CD14-positive monocyte (primary cell): ENCODE measurements around the gene TGFBR3. TPM values are rescaled to one million over a fixed set of nuclear protein-coding genes. Genes with fewer than 3 reads are reported as not detected.

Experiments
- DNase-seq, 3 donors: peaks; one replicate each; pipeline ENCODE4 v3.0.0-alpha.2; 2011 to 2022
- H2AFZ ChIP-seq: 2 replicates; pipeline ENCODE4 v1.6.0; 2012; ENCODE audit warnings: mild to moderate bottlenecking, low read depth, low read length, inconsistent platforms; ENCODE audit not compliant: insufficient read depth, poor library complexity, severe bottlenecking
- H3K27ac ChIP-seq, 2 donors: 1 replicate in 1 of 2; 2 replicates in 1 of 2; pipeline ENCODE4 v1.5.1; 2012 to 2013; ENCODE audit warnings: low read length in 2 of 2, control low read depth in 1 of 2, inconsistent platforms in 1 of 2, low read depth in 1 of 2, mild to moderate bottlenecking in 1 of 2
- H3K27me3 ChIP-seq, 2 donors: one replicate each; pipeline versions ENCODE4 v1.6.0 to v1.6.1; 2011 to 2013; ENCODE audit warnings: low read length in 2 of 2; ENCODE audit not compliant: control insufficient read depth in 2 of 2, insufficient read depth in 2 of 2
- H3K36me3 ChIP-seq, 2 donors: replicated peaks in 1 of 2; 1 replicate in 1 of 2; 2 replicates in 1 of 2; pipeline versions ENCODE4 v1.5.1 to v1.6.1; 2012 to 2013; ENCODE audit warnings: low read length in 2 of 2, control low read depth in 1 of 2, inconsistent platforms in 1 of 2, mild to moderate bottlenecking in 1 of 2; ENCODE audit not compliant: insufficient read depth in 2 of 2, control insufficient read depth in 1 of 2
- H3K4me1 ChIP-seq, 2 donors: 1 replicate in 1 of 2; 2 replicates in 1 of 2; pipeline versions ENCODE4 v1.5.1 to v1.6.1; 2012 to 2013; ENCODE audit warnings: low read length in 2 of 2, control low read depth in 1 of 2, inconsistent platforms in 1 of 2, mild to moderate bottlenecking in 1 of 2, moderate library complexity in 1 of 2; ENCODE audit not compliant: insufficient read depth in 2 of 2, control insufficient read depth in 1 of 2
- H3K4me2 ChIP-seq: replicated peaks from 2 replicates; pipeline ENCODE3; 2012; ENCODE audit warnings: low read length, moderate library complexity, mild to moderate bottlenecking; ENCODE audit not compliant: poor library complexity, severe bottlenecking; ENCODE audit errors: extremely low read depth
- H3K4me3 ChIP-seq, 3 experiments: fragments of 200-600 bp in 1 of 3; sonication (generic) in 1 of 3; replicated peaks in 1 of 3; 1 replicate in 2 of 3; 2 replicates in 1 of 3; pipeline ENCODE4 v1.5.1; 2011 to 2013; ENCODE audit warnings: low read length in 3 of 3, mild to moderate bottlenecking in 3 of 3, control low read depth in 2 of 3, low read depth in 2 of 3, inconsistent platforms in 1 of 3, moderate library complexity in 1 of 3
- H3K79me2 ChIP-seq: 2 replicates; pipeline ENCODE4 v1.6.0; 2012; ENCODE audit warnings: mild to moderate bottlenecking, control low read depth, inconsistent platforms, low read length, moderate library complexity; ENCODE audit not compliant: insufficient read depth
- H3K9ac ChIP-seq: 2 replicates; pipeline ENCODE4 v1.6.0; 2017; ENCODE audit warnings: low read length, mild to moderate bottlenecking; ENCODE audit not compliant: insufficient read depth, poor library complexity, severe bottlenecking
- H3K9me3 ChIP-seq, 2 donors: replicated peaks in 1 of 2; 1 replicate in 1 of 2; 2 replicates in 1 of 2; pipeline versions ENCODE4 v1.5.1 to v1.6.1; 2012 to 2013; ENCODE audit warnings: low read length in 2 of 2, control low read depth in 1 of 2; ENCODE audit not compliant: control insufficient read depth in 1 of 2, insufficient read depth in 1 of 2
- H4K20me1 ChIP-seq: 2 replicates; pipeline ENCODE4 v1.6.0; 2012; ENCODE audit warnings: mild to moderate bottlenecking, low read length, control low read depth, moderate library complexity; ENCODE audit not compliant: insufficient read depth
- H3K27ac Mint-ChIP-seq, 7 donors: one replicate each; pipeline ENCODE4 v1.8.0; 2020; ENCODE audit warnings: mild to moderate bottlenecking in 7 of 7, mixed read lengths in 7 of 7, moderate library complexity in 6 of 7, inconsistent platforms in 2 of 7
- H3K27me3 Mint-ChIP-seq, 3 donors: one replicate each; pipeline ENCODE4 v1.8.0; 2021 to 2022; ENCODE audit warnings: low read depth in 3 of 3, mild to moderate bottlenecking in 3 of 3, mixed read lengths in 3 of 3, moderate library complexity in 3 of 3, inconsistent platforms in 1 of 3
- H3K36me3 Mint-ChIP-seq, 2 donors: one replicate each; pipeline ENCODE4 v1.8.0; 2020; ENCODE audit warnings: mixed read lengths in 2 of 2, inconsistent platforms in 1 of 2, mild to moderate bottlenecking in 1 of 2
- H3K4me1 Mint-ChIP-seq: one replicate; pipeline ENCODE4 v1.8.0; 2020; ENCODE audit warnings: mild to moderate bottlenecking, mixed read lengths
- H3K4me3 Mint-ChIP-seq, 2 donors: one replicate each; pipeline ENCODE4 v1.8.0; 2020; ENCODE audit warnings: mild to moderate bottlenecking in 2 of 2, mixed read lengths in 2 of 2, moderate library complexity in 1 of 2
- H3K9me3 Mint-ChIP-seq, 7 donors: one replicate each; pipeline ENCODE4 v1.8.0; 2020 to 2022; ENCODE audit warnings: mixed read lengths in 7 of 7, mild to moderate bottlenecking in 6 of 7, moderate library complexity in 6 of 7, inconsistent platforms in 2 of 7
- CTCF ChIP-seq: fragments of 200-600 bp; IDR thresholded peaks from one replicate; pipeline ENCODE4 v1.8.0; 2022; ENCODE audit warnings: antibody characterized with exemption, mild to moderate bottlenecking
- WGBS: methylation state at CpG from one replicate; pipeline ENCODE4 v1.1.5; 2013; ENCODE audit warnings: missing lambda C conversion rate; ENCODE audit not compliant: insufficient coverage; 5-methylcytosine and 5-hydroxymethylcytosine counted together
- intact Hi-C, 2 donors: fragments of 100-400 bp; cut with micrococcal nuclease; formaldehyde crosslinking; loops; one replicate each; pipeline versions ENCODE4 v1.15.0 to v1.15.1; 2023
- polyA plus RNA-seq, 3 donors: library from polyadenylated mRNA; depleted of rRNA in 1 of 3; unstranded in 2 of 3; stranded (reverse) in 1 of 3; fragments of 300-500 nt in 2 of 3; fragments of >200 nt in 1 of 3; fragmentation: Illumina TruSeq in 2 of 3; gene quantifications; 1 replicate in 2 of 3; 2 replicates in 1 of 3; pipeline ENCODE4 v1.2.3, GENCODE V29; 2012 to 2021

The TGFBR3 gene
- polyA plus RNA-seq, 3 donors, result 0.09 to 0.28 (median 0.20) TPM

GRCh38 chr1:91814448-91814847, 71.5 kb downstream of the TGFBR3 start:
- Histone ChIP-seq H3K9ac (no peak overlapping the region), H3K9me3 (no peaks in the 10 kb centered on the region), H3K27ac (no peak overlapping the region), H3K79me2 (no peaks in the 10 kb centered on the region), H3K4me1 (no peaks in the 10 kb centered on the region), H4K20me1 (no peaks in the 10 kb centered on the region), H3K36me3 (no peaks in the 10 kb centered on the region), H3K4me2 (no peak overlapping the region), H2AFZ (no peak overlapping the region), H3K27me3 (no peaks in the 10 kb centered on the region), H3K4me3 (no peak overlapping the region)
- H3K27ac Mint-ChIP-seq, result no peak overlapping the region
- H3K36me3 Mint-ChIP-seq, result no peaks in the 10 kb centered on the region
- intact Hi-C loops, result no loop called here
- DNase-seq, result no peak
- no peaks in the 10 kb centered on the region for H3K9me3 Mint-ChIP-seq
- H3K4me3 Mint-ChIP-seq, result no peak overlapping the region
- H3K4me1 Mint-ChIP-seq, result peaks cover 4% of the 10 kb centered on the region
- WGBS, result no CpG with 5 or more reads among the region's 4 CpGs
- TF ChIP-seq CTCF, result no peak
- peaks cover 0 to 6% (median 0%) of the 10 kb centered on the region in 3 donors for H3K27me3 Mint-ChIP-seq

- no peak for DNase-seq
- Mint-ChIP-seq H3K4me3 (no peak overlapping the region), H3K27ac (no peak overlapping the region), H3K9me3 (no peaks in the 10 kb centered on the region), H3K27me3 (peaks cover 0 to 9% (median 0%) of the 10 kb centered on the region in 3 donors), H3K4me1 (peaks cover 7% of the 10 kb centered on the region), H3K36me3 (no peaks in the 10 kb centered on the region)
- Histone ChIP-seq H3K27ac (no peak overlapping the region), H3K4me3 (no peak overlapping the region), H4K20me1 (no peaks in the 10 kb centered on the region), H3K4me2 (no peak overlapping the region), H2AFZ (no peak overlapping the region), H3K27me3 (no peaks in the 10 kb centered on the region), H3K4me1 (no peaks in the 10 kb centered on the region), H3K36me3 (no peaks in the 10 kb centered on the region), H3K79me2 (no peaks in the 10 kb centered on the region), H3K9ac (no peak overlapping the region), H3K9me3 (no peaks in the 10 kb centered on the region)
- WGBS, result 89% methylated on average over 5 of the region's 7 CpGs
- intact Hi-C loops, result no loop called here
- no peak for TF ChIP-seq CTCF
These were observed 72.1 kb downstream of the TGFBR3 start for GRCh38 chr1:91813813-91814212.
